ENCODE results near the gene HSPB8. TPM values are rescaled to one million over a fixed set of nuclear protein-coding genes. Genes with fewer than 3 reads are reported as not detected.

The HSPB8 gene
- total and polyA plus RNA-seq, 5 donors from 2014 or later, result not detected

GRCh38 chr12:119157978-119158377 is 20.8 kb upstream of the HSPB8 start:
- DNase-seq (no peak), ATAC-seq (ENCODE audit: low read depth in 2 of 2) (no peak)
- Histone ChIP-seq H3K9me3 (ENCODE audit: control insufficient read depth in 2 of 2, low read length in 2 of 2) (no peaks in the 10 kb centered on the region), H3K27me3 (ENCODE audit: control insufficient read depth, insufficient read depth, low read length) (no peaks in the 10 kb centered on the region), H3K4me3 (ENCODE audit: low read depth, low read length) (no peak overlapping the region), H3K27ac (ENCODE audit: insufficient read depth, low read length, poor library complexity, severe bottlenecking) (no peak overlapping the region), H3K36me3 (ENCODE audit: control insufficient read depth, insufficient read depth, low read length) (no peaks in the 10 kb centered on the region), H3K4me1 (ENCODE audit: control insufficient read depth, insufficient read depth, low read length, poor library complexity, severe bottlenecking) (no peaks in the 10 kb centered on the region)
- peaks cover 9% of the 10 kb centered on the region for H3K27me3 Mint-ChIP-seq
- H3K36me3 Mint-ChIP-seq, result no peaks in the 10 kb centered on the region
- peaks cover 0 to 3% (median 0%) of the 10 kb centered on the region in 7 donors for H3K9me3 Mint-ChIP-seq
- no peak overlapping the region for H3K27ac Mint-ChIP-seq
- H3K4me3 Mint-ChIP-seq, result no peak overlapping the region
- H3K4me1 Mint-ChIP-seq, result no peaks in the 10 kb centered on the region

- Histone ChIP-seq H3K9me3 (ENCODE audit: control insufficient read depth in 2 of 2, low read length in 2 of 2) (no peaks in the 10 kb centered on the region), H3K36me3 (ENCODE audit: control insufficient read depth, insufficient read depth, low read length) (no peaks in the 10 kb centered on the region), H3K4me3 (ENCODE audit: low read depth, low read length) (no peak overlapping the region), H3K27ac (ENCODE audit: insufficient read depth, low read length, poor library complexity, severe bottlenecking) (no peak overlapping the region), H3K27me3 (ENCODE audit: control insufficient read depth, insufficient read depth, low read length) (no peaks in the 10 kb centered on the region), H3K4me1 (ENCODE audit: control insufficient read depth, insufficient read depth, low read length, poor library complexity, severe bottlenecking) (no peaks in the 10 kb centered on the region)
- Mint-ChIP-seq H3K9me3 (peaks cover 0 to 3% (median 0%) of the 10 kb centered on the region in 7 donors), H3K4me3 (no peak overlapping the region), H3K36me3 (no peaks in the 10 kb centered on the region), H3K27me3 (peaks cover 8% of the 10 kb centered on the region), H3K4me1 (no peaks in the 10 kb centered on the region), H3K27ac (no peak overlapping the region)
- no peak for ATAC-seq (ENCODE audit: low read depth in 2 of 2)
- DNase-seq, result no peak
Observed at GRCh38 chr12:119158402-119158801, 20.3 kb upstream of the HSPB8 start.

GRCh38 chr12:119159844-119160243 is 18.9 kb upstream of the HSPB8 start:
- Mint-ChIP-seq H3K27ac (no peak overlapping the region), H3K27me3 (peaks cover 4% of the 10 kb centered on the region), H3K4me1 (no peaks in the 10 kb centered on the region), H3K9me3 (peaks cover 0 to 3% (median 0%) of the 10 kb centered on the region in 7 donors), H3K36me3 (no peaks in the 10 kb centered on the region), H3K4me3 (no peak overlapping the region)
- H3K36me3 ChIP-seq (ENCODE audit: control insufficient read depth, insufficient read depth, low read length), result no peaks in the 10 kb centered on the region
- no peaks in the 10 kb centered on the region for H3K9me3 ChIP-seq (ENCODE audit: control insufficient read depth in 2 of 2, low read length in 2 of 2)
- H3K4me3 ChIP-seq (ENCODE audit: low read depth, low read length), result no peak overlapping the region
- H3K27ac ChIP-seq (ENCODE audit: insufficient read depth, low read length, poor library complexity, severe bottlenecking), result no peak overlapping the region
- no peaks in the 10 kb centered on the region for H3K27me3 ChIP-seq (ENCODE audit: control insufficient read depth, insufficient read depth, low read length)
- H3K4me1 ChIP-seq (ENCODE audit: control insufficient read depth, insufficient read depth, low read length, poor library complexity, severe bottlenecking), result no peaks in the 10 kb centered on the region
- DNase-seq, result no peak
- ATAC-seq (ENCODE audit: low read depth in 2 of 2), result no peak

GRCh38 chr12:119167902-119168301 is 10.8 kb upstream of the HSPB8 start:
- Mint-ChIP-seq H3K4me1 (no peaks in the 10 kb centered on the region), H3K27ac (no peak overlapping the region), H3K4me3 (no peak overlapping the region), H3K36me3 (no peaks in the 10 kb centered on the region), H3K27me3 (no peaks in the 10 kb centered on the region), H3K9me3 (peaks cover 0 to 3% (median 0%) of the 10 kb centered on the region in 7 donors)
- ATAC-seq (ENCODE audit: low read depth in 2 of 2), result no peak
- H3K36me3 ChIP-seq (ENCODE audit: control insufficient read depth, insufficient read depth, low read length), result no peaks in the 10 kb centered on the region
- no peak overlapping the region for H3K27ac ChIP-seq (ENCODE audit: insufficient read depth, low read length, poor library complexity, severe bottlenecking)
- H3K4me1 ChIP-seq (ENCODE audit: control insufficient read depth, insufficient read depth, low read length, poor library complexity, severe bottlenecking), result no peaks in the 10 kb centered on the region
- no peaks in the 10 kb centered on the region for H3K9me3 ChIP-seq (ENCODE audit: control insufficient read depth in 2 of 2, low read length in 2 of 2)
- H3K4me3 ChIP-seq (ENCODE audit: low read depth, low read length), result no peak overlapping the region
- no peaks in the 10 kb centered on the region for H3K27me3 ChIP-seq (ENCODE audit: control insufficient read depth, insufficient read depth, low read length)
- DNase-seq, result no peak

GRCh38 chr12:119168721-119169120 is 10.0 kb upstream of the HSPB8 start:
- H3K36me3 Mint-ChIP-seq, result no peaks in the 10 kb centered on the region
- no peak overlapping the region for H3K4me3 Mint-ChIP-seq
- Histone ChIP-seq H3K4me3 (ENCODE audit: low read depth, low read length) (no peak overlapping the region), H3K9me3 (ENCODE audit: control insufficient read depth in 2 of 2, low read length in 2 of 2) (no peaks in the 10 kb centered on the region), H3K27me3 (ENCODE audit: control insufficient read depth, insufficient read depth, low read length) (no peaks in the 10 kb centered on the region), H3K27ac (ENCODE audit: insufficient read depth, low read length, poor library complexity, severe bottlenecking) (no peak overlapping the region), H3K4me1 (ENCODE audit: control insufficient read depth, insufficient read depth, low read length, poor library complexity, severe bottlenecking) (no peaks in the 10 kb centered on the region), H3K36me3 (ENCODE audit: control insufficient read depth, insufficient read depth, low read length) (no peaks in the 10 kb centered on the region)
- ATAC-seq (ENCODE audit: low read depth in 2 of 2) (no peak), DNase-seq (no peak)
- H3K9me3 Mint-ChIP-seq, result peaks cover 0 to 3% (median 0%) of the 10 kb centered on the region in 7 donors
- H3K4me1 Mint-ChIP-seq, result no peaks in the 10 kb centered on the region
- no peaks in the 10 kb centered on the region for H3K27me3 Mint-ChIP-seq
- H3K27ac Mint-ChIP-seq, result no peak overlapping the region

- Mint-ChIP-seq H3K4me3 (no peak overlapping the region), H3K4me1 (no peaks in the 10 kb centered on the region), H3K36me3 (no peaks in the 10 kb centered on the region), H3K27ac (no peak overlapping the region), H3K27me3 (no peaks in the 10 kb centered on the region), H3K9me3 (peaks cover 0 to 3% (median 0%) of the 10 kb centered on the region in 7 donors)
- no peak overlapping the region for H3K27ac ChIP-seq (ENCODE audit: insufficient read depth, low read length, poor library complexity, severe bottlenecking)
- no peak overlapping the region for H3K4me3 ChIP-seq (ENCODE audit: low read depth, low read length)
- no peak for ATAC-seq (ENCODE audit: low read depth in 2 of 2)
- H3K9me3 ChIP-seq (ENCODE audit: control insufficient read depth in 2 of 2, low read length in 2 of 2), result no peaks in the 10 kb centered on the region
- no peak for DNase-seq
- no peaks in the 10 kb centered on the region for H3K27me3 ChIP-seq (ENCODE audit: control insufficient read depth, insufficient read depth, low read length)
- H3K4me1 ChIP-seq (ENCODE audit: control insufficient read depth, insufficient read depth, low read length, poor library complexity, severe bottlenecking), result no peaks in the 10 kb centered on the region
- no peaks in the 10 kb centered on the region for H3K36me3 ChIP-seq (ENCODE audit: control insufficient read depth, insufficient read depth, low read length)
Observed at GRCh38 chr12:119169150-119169549, 9.6 kb upstream of the HSPB8 start.

- peaks cover 0 to 3% (median 0%) of the 10 kb centered on the region in 7 donors for H3K9me3 Mint-ChIP-seq
- Histone ChIP-seq H3K4me3 (ENCODE audit: low read depth, low read length) (no peak overlapping the region), H3K27me3 (ENCODE audit: control insufficient read depth, insufficient read depth, low read length) (no peaks in the 10 kb centered on the region), H3K9me3 (ENCODE audit: control insufficient read depth in 2 of 2, low read length in 2 of 2) (no peaks in the 10 kb centered on the region), H3K36me3 (ENCODE audit: control insufficient read depth, insufficient read depth, low read length) (no peaks in the 10 kb centered on the region), H3K4me1 (ENCODE audit: control insufficient read depth, insufficient read depth, low read length, poor library complexity, severe bottlenecking) (no peaks in the 10 kb centered on the region), H3K27ac (ENCODE audit: insufficient read depth, low read length, poor library complexity, severe bottlenecking) (no peak overlapping the region)
- no peak overlapping the region for H3K4me3 Mint-ChIP-seq
- ATAC-seq (ENCODE audit: low read depth in 2 of 2), result no peak
- no peaks in the 10 kb centered on the region for H3K36me3 Mint-ChIP-seq
- no peak for DNase-seq
- H3K4me1 Mint-ChIP-seq, result no peaks in the 10 kb centered on the region
- no peak overlapping the region for H3K27ac Mint-ChIP-seq
- H3K27me3 Mint-ChIP-seq, result no peaks in the 10 kb centered on the region
Observed at GRCh38 chr12:119171291-119171690, 7.4 kb upstream of the HSPB8 start.

- Mint-ChIP-seq H3K9me3 (peaks cover 0 to 3% (median 0%) of the 10 kb centered on the region in 7 donors), H3K27ac (no peak overlapping the region), H3K27me3 (no peaks in the 10 kb centered on the region), H3K4me3 (no peak overlapping the region), H3K4me1 (no peaks in the 10 kb centered on the region), H3K36me3 (no peaks in the 10 kb centered on the region)
- no peaks in the 10 kb centered on the region for H3K9me3 ChIP-seq (ENCODE audit: control insufficient read depth in 2 of 2, low read length in 2 of 2)
- H3K4me1 ChIP-seq (ENCODE audit: control insufficient read depth, insufficient read depth, low read length, poor library complexity, severe bottlenecking), result no peaks in the 10 kb centered on the region
- H3K4me3 ChIP-seq (ENCODE audit: low read depth, low read length), result no peak overlapping the region
- no peak overlapping the region for H3K27ac ChIP-seq (ENCODE audit: insufficient read depth, low read length, poor library complexity, severe bottlenecking)
- H3K36me3 ChIP-seq (ENCODE audit: control insufficient read depth, insufficient read depth, low read length), result no peaks in the 10 kb centered on the region
- no peak for DNase-seq
- ATAC-seq (ENCODE audit: low read depth in 2 of 2), result no peak
- H3K27me3 ChIP-seq (ENCODE audit: control insufficient read depth, insufficient read depth, low read length), result no peaks in the 10 kb centered on the region
Observed at GRCh38 chr12:119171691-119172425, 6.9 kb upstream of the HSPB8 start.

Measured in CD4-positive, CD25-positive, alpha-beta regulatory T cell (primary cell).